Measurements from ENCODE around the gene MVB12A.

DNA sequence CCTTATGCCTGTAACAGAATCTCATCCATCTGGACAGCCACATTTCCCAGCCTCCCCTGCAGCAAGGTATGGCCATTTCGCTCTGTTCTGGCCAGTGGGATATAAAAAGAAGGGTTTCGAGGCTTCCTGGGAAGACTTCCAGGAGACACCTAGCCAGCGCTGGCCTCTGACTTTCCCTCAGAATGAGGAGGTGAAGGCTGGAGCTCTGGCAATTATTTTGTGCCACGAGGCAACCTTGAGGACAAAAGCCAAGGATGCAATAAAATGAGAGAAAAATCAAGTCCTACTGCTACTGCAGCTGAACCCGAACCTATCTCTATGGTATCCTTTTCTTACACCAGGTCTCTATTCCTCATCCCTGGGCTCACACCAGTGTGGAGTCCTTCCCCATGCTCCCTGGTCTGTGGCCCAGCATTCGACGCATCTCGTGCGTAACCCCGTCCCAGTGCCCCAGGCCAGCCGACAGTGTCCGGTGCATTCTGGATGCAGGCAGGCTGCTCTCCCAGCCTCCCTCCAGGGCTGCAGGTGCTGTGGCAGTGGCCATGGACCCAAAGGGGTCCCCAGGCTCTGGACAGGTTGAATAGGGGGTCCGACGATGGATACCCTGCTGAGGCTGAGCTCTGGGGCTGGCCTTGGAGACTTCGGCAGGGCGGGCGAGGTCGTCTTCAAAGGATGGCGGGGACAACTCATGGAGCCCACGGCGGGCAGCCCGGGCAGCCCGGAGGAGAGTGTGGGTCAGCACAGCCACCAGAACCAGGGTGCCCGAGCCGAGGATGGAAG, 16.4 kb downstream of the MVB12A start:
- TF ChIP-seq CTCF (IDR thresholded peaks at IDR 0.05) (no peak), POLR2A (IDR thresholded peaks at IDR 0.05) (no peak)
